GM18867 (cell line): Measurements from ENCODE around the gene PTPRT.

Source experiments
- ATAC-seq: cut with Tn5 transposase; IDR thresholded peaks from one replicate; pipeline ENCODE4 v1.9.1; 2021; ENCODE audit warnings: mild to moderate bottlenecking, moderate library complexity; ENCODE audit not compliant: unreplicated experiment

The PTPRT gene

GRCh38 chr20:42646250-42646649 lies 543.5 kb downstream of the PTPRT start:
- ATAC-seq, result no peak

DNA sequence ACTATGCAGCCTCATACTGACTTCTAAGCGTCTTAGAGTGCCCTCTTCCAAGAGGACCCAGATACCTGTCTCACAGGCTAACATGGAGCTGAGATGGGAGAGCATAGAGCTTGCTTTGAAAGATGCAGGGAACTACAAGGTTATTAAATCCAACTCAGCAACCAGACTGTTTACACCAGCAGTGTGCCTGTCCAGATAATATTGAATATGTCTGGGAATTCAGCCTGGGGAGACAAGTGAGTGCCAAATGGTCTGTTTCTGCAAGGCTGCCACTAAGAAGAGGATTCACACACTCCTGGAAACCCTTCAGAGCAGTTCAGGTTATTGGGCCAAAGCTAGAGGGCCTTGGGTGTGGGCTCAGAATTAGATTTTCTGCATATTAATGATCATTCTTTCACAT lies 547.8 kb downstream of the PTPRT start:
- no peak for ATAC-seq

- no peak for ATAC-seq
These were observed 550.6 kb downstream of the PTPRT start for GRCh38 chr20:42639140-42639539.

- ATAC-seq, result no peak
These were observed 553.9 kb downstream of the PTPRT start for GRCh38 chr20:42635699-42636411.

DNA sequence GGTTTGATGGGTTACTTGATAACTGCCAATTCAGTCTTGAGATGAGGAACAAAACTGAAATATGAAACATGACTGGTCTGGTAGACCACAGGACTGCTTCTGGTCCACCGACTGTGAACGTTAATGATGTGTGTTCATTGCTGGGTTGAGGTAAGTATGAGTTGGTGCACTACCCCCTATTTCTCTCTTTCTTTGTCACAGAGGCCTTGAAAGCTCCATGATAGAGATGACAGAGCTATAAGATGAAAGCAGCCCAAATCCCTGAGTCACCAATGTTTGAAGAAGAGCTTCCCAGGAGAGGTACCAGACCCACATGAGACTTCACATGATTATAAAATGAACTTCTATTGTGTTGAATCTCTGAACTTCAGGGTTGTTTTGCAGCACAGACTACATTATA lies 555.5 kb downstream of the PTPRT start:
- no peak for ATAC-seq

GRCh38 chr20:42628683-42629082 lies 561.0 kb downstream of the PTPRT start:
- no peak for ATAC-seq

- no peak for ATAC-seq
These were observed 576.6 kb downstream of the PTPRT start for GRCh38 chr20:42613076-42613475.

DNA sequence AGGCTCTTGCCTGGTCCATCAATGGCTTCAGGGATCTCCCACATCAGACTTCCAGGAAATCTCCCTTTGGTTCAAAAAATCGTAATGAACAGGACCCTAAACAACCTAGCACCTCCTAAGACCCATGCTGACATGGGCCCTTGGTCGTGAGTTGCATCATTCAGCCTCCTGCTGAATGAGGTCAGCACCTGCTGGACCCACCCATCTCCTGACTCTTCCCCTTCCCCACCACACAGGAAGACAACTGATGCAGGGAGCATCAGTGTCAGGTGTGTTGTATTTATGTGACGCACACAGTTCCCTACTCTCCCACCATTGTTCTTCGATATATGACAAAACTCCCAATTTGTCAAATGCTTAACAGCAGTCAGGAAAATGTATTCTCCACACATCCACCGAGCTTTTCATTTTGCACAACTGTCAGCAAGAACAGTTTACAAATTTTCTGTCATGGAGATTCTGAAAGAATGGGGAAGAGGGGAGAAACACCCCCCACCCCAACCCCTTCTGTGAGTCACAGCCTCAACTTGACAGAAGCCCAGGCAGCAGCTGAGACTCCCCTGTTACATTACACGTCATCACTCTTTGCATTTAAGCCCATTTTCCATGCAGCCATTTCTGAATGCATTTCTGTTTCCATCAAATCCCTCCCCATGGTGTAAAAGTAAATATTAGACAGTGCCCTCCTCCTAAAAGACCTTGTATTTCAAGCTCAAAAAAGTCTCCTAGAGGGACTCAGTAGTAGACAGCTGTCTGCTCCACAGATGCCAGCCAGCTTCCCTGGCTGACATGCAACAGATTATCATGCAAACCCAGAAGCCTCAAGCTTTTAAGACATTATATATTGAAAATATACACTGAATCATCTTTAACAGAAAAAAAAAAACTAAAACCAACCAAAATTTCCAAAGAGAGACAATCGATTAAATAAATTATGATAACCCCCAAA lies 577.5 kb downstream of the PTPRT start:
- no peak for ATAC-seq

DNA sequence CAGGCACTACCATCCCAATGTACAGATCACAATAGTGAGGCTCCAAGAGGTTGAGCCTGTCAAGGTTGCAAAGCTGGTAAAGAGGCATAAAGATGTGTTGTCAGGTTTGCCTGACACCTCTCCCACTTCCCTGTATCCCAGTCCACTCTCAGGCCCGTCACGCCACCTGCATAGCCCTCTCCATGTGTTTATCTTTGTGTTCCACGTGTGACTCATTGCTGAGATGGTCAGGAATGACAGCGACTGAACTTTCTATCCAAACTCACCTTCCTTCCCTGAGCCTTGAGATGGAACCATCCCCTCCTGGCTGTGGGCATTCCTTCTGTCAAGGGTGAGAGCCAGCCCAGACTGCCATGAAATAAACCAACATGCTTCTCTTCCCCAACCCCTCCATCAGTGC lies 578.3 kb downstream of the PTPRT start:
- no peak for ATAC-seq

GRCh38 chr20:42610070-42610469 lies 579.6 kb downstream of the PTPRT start:
- no peak for ATAC-seq

DNA sequence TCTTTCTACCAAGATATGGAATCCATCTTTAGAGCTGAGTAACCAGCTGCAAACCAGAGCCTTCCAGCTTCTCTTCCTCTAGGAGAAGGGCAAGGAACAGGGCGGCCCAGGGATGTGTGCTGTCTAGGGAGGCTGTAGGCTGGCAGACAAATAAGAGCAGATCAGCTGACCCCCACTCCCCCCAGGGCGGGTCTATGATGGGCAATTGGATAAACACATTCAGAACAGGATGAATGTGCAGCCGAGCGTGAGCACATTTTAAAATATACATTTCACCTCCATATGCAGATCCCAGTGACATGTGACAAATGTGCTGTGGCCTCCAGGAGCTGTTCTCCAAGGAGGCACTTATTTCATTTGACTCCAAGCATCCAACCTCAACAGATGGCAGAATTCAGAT lies 580.1 kb downstream of the PTPRT start:
- ATAC-seq, result no peak

- no peak for ATAC-seq
These were observed 584.4 kb downstream of the PTPRT start for GRCh38 chr20:42604998-42605956.

DNA sequence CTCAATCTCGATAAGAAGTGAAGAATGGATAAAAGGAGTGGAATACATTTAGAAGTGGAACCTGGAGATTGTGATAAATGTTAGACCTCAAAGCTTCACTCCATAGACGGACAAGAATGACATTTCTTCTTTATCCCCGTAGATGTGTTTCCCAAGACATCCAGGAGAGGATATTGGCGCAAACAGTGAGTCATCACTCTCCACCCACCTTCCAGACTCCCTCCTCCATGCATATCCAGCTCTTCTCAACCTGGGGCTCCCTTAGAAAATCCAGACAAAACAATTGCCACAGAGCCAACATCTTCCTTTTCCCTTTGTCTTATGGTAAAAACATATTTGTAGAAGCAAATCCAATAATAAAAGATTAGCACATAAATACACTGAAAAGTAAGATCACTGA lies 586.1 kb downstream of the PTPRT start:
- ATAC-seq, result no peak

- ATAC-seq, result no peak
These were observed 591.1 kb downstream of the PTPRT start for GRCh38 chr20:42598581-42598980.

GRCh38 chr20:42595625-42596024 lies 594.1 kb downstream of the PTPRT start:
- no peak for ATAC-seq

GRCh38 chr20:42594659-42595058 lies 595.0 kb downstream of the PTPRT start:
- no peak for ATAC-seq

DNA sequence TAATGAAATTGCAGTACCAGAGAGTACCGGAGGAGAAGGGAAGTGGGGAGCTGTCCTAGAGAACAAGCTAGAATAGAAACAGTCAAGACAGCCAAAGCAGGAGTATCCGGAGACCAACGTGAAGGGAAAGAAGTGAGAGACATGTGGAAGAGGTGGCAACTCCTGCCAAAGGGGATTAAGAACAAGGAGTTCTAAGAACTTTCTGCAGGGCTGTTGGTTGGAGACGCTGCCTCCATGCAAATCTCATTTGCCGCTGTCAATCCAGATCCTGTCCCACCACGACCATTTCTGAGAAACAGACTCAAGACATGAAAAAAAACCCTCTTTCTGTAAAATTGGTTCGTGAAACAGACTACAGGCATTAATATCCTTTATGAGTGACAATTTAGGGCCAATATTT lies 595.7 kb downstream of the PTPRT start:
- ATAC-seq, result no peak

DNA sequence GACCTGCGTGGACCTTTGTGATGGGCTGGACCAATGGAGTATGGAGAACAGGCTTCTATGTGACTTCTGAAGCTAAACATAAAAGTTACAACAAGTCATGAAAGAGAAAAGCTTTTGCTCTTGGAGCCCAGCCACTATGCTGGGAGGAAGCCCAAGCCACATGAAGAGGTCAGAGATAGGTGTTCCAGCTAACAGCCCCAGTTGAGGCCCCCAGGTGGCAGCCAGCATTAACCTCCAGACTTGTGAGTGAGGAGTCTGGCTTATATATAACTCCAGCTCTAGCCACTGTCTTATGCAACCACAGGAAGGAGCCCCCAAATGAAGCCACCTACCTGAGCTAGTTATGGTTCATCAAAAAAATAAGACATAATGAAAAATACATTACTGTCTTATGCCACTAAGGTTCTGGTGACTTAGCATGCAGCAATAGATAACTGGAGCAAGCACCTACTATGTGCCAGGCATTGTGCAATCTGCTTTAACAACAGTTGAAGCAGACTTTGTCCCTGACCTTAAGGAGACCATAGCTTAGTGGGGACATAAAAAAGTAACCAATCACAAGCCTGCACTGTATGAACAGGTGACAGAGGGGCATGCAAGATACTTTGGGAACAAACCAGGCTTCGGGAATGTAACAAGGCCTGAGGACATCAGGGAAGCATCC lies 599.6 kb downstream of the PTPRT start:
- no peak for ATAC-seq

- no peak for ATAC-seq
These were observed 600.9 kb downstream of the PTPRT start for GRCh38 chr20:42588847-42589246.

GRCh38 chr20:42587427-42587826 lies 602.3 kb downstream of the PTPRT start:
- no peak for ATAC-seq
